Forelimb muscle (tissue), 1 donor: ENCODE data around the gene GAS7. TPM values are rescaled to one million over a fixed set of nuclear protein-coding genes. Genes with fewer than 3 reads are reported as not detected.

Experiments used
- DNase-seq: peaks from one replicate; pipeline ENCODE4 v3.0.0-alpha.2; 2013; ENCODE audit warnings: low read depth
- polyA plus RNA-seq: library from polyadenylated mRNA; unstranded; fragments of 120-200 nt; gene quantifications from one replicate; pipeline ENCODE4 v1.2.1, GENCODE V29; 2013; ENCODE audit not compliant: insufficient read length

GAS7 gene
- polyA plus RNA-seq, result 57.9 TPM

DNA sequence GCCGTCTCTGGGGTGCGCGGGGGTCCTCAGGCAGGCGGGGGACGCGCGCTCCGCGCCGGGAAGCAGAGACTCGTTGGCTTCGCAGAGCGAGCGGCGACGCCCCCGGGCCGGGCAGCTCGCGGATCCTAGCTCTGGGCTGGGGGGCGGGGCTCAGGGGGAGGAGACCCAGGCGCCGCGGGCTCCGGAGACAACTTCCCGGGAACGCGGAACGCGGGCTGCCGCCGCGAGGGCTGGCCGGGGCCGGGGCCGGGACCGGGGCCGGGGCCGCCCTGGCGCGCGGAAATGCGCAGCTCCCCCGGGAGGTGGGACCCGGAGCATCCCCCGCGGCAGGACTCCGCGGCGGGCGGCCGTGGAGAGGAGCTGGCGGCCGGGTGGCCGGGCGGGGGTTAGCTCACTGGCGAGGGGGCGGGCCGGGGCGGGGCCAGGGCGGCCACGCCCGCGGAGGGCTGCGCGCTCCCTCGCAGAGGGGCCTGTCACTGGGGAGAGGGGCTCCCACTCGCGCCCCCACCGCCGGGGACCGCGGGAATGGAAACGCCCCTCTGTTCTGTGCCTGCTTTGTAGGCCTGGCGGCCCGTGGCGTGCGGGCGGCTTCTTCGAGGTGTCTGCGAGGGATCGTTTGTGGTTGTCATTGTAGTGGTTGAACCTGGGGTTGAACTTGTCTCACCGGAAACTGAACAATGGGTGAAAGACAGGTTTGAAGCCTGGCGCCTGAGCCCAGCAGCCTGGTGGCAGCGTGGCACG is at the start of gene GAS7:
TSS of gene GAS7 (minus strand) at position 98 of the 741 bp plus-strand sequence.
- no peak for DNase-seq

GRCh38 chr17:10247810-10248209 is 49.4 kb upstream of the GAS7 start:
- no peak for DNase-seq

DNA sequence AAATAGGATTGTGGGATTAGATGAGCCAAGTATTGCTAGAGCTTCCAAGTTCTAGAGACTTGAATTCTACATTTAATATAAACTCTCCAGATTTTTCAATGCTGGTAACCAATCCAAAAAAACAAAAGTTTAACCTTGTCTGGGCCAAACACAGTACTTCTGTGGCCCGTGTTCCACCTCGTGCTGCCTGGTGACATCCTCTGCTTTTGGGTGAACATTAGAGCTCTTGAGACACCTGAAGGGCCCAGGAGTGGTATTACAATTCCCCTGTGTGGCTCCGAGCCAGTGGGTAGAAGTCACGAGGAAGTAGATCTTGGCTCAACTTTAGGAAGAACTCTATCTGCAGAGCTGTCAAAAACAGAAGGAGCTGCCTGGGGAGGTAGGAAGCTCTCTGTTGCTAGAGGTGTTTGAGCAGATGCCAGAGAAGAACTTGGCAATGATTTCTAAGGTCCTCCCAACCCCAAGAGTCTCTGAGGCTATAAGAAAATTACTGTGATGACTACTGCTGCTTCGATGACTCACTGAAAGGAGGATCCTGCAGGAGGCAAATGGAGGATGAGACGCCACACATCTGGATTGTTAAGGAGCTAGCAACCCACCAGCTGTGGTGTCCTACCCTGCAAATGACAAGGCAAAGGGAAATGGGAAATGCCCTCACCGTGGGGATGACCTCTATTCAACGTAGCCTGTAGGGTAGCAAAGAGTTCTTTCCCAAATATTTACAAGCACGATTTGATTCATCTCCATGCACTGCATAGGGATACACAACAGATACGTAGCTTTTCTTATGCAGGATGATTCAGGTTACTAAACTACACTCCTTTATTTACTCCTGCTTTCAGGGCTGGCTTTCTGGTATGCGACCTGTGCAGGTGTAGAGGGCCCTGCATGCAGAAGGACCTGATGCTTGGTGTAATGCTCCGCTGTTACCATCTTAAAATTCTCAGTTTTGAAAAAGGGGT is 45.8 kb upstream of the GAS7 start:
- DNase-seq, result peak; percentile 79

DNA sequence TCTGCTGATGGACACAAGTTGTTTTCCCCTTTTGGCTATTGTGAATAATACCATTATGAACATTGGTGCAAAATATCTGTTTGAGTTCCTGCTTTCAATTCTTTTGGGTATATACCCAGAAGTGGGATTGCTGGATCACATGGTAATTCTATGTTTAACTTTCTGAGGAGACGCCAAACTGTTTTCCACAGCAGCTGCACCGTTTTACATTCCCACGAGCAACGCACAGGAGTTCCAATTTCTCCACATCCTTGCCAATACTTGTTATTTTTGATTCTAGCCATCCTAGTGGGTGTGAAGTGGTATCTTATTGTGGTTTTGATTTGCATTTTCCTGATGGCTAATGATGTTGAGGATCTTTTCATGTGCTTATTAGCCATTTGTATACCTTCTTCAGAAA is 43.4 kb upstream of the GAS7 start:
- no peak for DNase-seq

GRCh38 chr17:10238661-10239060 is 40.3 kb upstream of the GAS7 start:
- DNase-seq, result no peak

DNA sequence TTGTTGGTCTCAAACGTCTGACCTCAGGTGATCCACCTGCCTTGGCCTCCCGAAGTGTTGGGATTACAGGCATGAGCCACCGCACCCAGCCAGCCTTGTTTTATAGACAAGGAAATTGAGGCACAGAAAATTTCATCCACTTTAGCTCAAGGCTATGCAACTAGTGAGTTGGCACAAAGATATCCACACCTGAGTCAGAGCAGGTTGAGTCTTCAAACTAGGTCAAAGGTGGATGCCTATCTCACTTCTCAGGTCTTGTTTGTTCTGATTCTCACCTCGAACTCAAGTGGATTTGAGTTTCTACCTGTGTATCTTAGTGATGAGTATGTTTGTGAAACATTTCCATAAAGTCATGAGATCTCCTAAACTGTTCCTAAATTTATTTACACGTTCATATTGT is 35.6 kb upstream of the GAS7 start:
- DNase-seq, result no peak

DNA sequence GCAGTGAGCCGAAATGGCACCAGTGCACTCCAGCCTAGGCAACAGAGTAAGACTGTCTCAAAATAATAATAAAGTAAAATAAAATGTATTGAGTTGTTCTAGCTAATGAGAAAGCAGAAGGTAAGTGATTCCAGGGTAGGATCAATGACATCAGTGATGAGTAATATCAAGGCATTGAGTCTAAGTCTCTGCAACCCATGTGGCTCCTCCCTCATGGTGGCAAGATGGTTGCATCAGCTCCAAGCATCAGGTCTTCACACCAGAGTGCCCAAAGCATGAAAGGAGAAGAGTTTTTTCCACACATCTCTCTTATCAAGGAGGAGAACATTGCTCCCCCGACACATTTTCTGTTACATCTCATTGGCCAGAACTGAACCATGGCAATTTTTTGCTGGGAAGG is 34.8 kb upstream of the GAS7 start:
- no peak for DNase-seq

DNA sequence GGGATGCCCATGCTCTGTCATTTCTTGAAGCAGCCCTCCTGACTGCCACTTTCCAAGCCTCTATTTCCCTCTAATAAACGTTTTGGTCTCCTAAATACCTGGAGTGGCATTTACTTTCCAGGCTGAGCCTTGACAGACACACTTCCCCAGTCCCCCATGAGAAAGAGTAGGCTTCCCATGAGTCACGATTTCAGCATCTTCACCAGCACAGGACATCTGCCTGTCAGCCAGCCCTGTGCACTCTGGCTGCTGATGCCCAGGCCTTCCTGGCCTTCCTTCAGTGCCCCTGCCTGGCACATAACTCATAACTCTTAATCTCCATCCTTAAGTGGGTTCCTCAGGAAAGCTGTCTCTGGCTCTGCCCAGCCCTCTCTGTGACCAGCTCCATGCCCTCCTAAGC is 30.8 kb upstream of the GAS7 start:
- DNase-seq, result no peak

DNA sequence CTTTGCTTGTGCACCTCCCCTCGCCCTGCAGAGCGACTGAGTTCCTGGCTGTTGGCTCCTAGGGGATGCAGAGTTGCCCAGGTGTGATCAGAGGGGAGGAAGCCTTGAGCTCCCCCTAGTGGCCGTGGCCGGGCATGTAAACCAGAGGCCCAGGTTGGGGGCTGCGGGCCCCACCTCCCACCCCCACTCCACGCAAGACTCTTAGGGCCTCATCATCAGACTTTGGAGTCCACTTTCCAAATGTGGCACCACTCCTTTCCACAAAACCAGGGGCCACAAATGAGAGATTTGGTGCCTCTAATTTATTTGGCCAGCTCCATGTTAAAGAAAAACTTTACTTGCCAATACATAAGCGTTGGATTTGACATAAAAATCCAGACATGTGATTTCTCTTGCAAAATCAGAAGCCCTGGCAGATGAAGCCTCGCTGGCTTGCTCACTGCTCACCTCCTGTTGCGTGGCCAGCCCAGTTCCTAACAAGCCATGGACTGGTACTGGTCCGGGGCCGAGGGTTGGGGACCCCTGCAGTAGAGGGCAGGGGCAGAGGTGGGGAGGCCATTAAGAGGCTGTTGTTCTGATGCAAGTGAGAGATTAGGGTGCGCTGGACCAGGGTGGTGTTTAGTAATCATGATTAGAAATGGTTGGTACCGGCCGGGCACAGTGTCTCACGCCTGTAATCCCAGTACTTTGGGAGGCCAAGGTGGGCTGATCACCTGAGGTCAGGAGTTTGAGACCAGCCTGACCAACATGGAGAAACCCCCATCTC is 28.7 kb upstream of the GAS7 start:
- no peak for DNase-seq

DNA sequence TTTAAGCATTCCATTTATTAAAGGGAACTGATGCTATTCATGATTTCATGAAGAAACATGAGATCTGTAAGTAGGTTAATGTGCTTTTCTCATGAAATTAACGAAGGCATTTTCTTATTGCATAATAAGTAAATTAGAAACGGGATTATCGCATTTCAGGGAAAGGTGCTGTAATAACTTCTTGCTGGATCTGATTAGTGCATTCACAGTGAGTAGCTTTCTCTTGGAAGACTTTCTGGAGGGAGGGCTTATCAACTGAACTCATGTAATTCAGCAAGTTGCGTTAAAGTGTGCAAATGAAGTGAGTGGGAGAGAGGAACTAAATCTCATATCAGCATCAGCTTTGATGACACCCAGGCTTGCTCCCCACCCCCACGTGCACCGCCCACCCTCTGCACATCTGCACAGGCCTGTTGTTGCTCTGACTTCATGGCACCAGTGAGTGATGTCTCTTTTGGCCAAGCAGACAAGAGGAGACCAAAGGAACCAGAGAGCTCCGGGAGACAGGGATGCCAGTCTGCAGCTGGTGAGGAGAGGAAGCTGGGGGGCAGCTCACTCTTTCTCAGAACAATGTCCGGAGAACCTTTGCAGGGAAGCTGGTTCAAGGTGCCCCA is 26.3 kb upstream of the GAS7 start:
- no peak for DNase-seq

DNA sequence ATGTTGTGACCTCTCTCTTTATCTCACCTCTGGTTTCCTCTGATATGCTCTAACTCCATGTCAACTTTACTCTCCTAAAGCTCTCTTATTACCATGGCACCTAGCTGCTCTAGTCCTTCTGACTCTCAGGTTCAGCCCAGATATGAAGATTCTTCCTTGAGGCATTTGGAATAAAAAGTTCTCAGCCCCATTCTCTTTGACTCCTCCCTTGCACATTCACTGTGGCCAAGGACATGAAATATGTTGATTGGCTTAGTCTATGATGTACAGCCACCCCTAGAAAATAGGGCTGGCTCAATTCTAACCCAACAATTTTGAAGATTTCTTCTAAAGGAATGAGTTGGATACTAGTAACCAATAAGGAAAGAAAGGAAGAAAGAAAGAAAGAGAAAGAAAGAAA is 20.8 kb upstream of the GAS7 start:
- no peak for DNase-seq

- DNase-seq, result no peak
Measured at GRCh38 chr17:10217916-10218315, 19.5 kb upstream of the GAS7 start.

DNA sequence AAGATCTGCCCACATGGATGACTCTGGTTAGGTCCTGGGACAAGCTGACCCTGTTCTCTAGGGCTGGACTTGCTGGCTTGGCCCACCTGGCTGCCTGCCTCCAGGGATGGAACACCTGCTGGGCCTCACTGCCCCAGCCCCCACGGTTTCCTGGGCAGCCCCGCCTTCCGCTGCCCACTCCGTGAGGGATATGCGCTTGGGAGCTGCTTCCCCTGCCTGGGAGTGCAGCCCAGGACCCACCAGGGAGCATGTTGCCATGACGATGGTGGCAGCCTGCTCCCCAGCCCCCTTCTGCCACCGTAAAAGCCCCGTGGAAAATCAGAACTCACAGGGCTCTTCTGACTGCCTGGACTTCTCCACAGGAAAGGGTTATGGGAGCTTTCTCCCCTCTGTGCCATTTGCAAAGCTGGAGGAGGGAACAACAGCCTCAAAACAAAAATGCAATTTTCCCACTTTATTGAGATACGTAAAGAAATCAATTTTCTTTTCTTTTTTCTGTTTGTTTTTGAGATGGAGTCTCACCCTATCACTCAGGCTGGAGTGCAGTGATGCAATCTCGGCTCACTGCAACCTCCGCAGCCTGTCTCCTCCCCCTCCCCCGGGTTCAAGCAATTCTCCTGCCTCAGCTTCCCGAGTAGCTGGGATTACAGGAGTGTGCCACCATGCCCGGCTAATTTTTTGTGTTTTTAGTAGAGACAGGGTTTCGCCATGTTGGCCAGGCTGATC is 18.0 kb upstream of the GAS7 start:
- DNase-seq, result no peak

DNA sequence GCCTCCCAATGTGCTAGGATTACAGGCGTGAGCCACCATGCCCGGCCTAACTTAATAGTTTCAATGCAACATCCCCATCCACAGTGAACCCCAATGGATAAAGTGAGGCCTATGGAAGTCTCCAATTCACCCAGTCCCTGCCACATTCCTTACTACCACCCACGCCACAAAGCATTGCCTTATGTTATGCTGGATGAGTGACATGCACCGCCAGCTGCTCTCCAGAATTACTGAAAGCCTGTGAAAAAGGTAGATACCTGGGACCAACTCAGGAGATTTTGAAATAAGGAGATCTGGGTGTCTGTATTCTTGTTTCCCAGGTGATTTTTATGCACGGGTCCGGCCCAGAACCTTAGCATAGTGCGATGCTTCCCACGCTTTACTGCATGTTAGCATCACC is 16.9 kb upstream of the GAS7 start:
- no peak for DNase-seq

DNA sequence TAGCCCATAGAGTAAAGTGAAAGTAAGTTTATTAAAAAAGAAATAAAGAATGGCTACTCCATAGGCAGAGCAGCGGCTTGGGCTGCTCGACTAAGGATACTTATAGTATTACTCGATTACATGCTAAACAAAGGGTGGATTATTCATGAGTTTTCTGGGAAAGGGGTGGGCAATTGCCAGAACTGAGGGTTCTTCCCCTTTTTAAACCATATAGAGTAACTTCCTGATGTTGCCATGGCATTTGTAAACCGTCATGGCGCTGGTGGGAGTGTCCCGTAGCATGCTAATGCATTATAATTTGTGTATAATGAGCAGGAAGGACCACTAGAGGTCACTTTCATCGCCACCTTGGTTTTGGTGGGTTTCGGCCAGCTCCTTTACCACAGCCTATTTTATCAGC is 13.3 kb upstream of the GAS7 start:
- no peak for DNase-seq

DNA sequence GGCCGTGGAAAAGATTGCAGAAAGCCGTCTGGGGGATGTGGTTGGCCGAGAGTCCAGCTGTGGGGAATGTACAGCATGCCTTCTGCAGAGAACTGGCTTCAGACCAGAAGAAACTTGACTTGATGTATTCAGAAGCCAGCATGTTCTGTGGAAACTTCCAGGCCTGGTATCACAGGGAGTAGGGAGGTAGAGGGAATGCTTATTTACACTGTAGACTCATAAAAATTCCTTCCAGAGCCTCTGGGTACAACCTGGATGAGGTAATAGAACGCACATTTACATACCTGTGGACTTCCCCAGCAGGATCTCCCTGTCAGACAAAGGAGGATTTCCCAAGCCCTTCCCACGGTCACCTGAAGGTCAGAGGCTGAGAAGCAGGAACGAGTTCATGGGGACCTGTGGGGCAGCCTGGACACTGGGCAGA is 11.8 kb upstream of the GAS7 start:
- no peak for DNase-seq

- DNase-seq, result no peak
Measured at GRCh38 chr17:10208604-10209193, 10.3 kb upstream of the GAS7 start.

DNA sequence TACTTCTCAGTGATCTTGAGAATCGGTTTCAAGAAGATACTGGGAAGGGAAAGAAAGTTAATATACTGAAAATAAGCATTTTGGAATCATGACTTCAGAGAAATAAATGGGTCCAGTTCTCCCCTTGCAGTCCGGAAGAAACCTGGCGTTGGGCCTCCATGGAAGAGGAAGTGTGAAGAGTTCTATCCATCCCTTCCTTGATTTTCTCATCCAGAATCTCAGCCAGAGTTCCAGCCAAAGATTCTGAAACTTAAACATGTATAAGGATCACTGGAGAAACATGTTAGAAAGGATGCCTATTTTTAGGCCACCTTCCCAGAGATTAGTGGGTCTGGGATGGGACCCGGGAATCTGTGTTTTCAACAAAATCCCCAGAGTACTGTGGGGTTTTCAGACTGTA is 8.7 kb upstream of the GAS7 start:
- no peak for DNase-seq

GRCh38 chr17:10205549-10206185 is 7.3 kb upstream of the GAS7 start:
- DNase-seq, result no peak

DNA sequence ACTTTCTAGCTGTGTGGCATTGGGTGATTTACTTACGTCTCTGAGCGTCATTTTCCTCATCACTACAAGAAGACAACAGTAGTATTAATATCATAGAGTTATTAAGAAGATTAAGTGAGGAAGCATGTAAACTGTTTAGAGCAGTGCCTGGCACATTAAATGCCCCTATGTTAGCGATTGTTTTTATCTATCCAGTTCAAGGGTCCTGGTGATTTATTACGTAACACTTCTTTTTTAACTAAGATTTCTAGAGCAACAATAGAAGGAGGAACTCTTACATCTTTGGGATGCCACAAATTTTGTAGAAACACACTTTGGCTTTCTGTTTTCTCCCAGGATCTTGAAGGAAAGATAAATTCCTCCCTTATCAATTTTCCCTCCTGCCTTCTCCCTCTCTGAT is 3.3 kb upstream of the GAS7 start:
- DNase-seq, result no peak
